GM12891 (cell line): ENCODE data around the gene PRADC1.

Experiments used
- DNase-seq: peaks from one replicate; pipeline ENCODE4 v3.0.0; 2011; ENCODE audit warnings: low spot score; ENCODE audit not compliant: insufficient read length
- FAIRE-seq: peaks from 2 replicates; lab custom pipeline; 2011; peaks lifted over from hg19 to GRCh38; lab: Jason Lieb, UNC
- PAX5 ChIP-seq: IDR thresholded peaks from 2 replicates; pipeline ENCODE4 v1.6.1; 2011; ENCODE audit warnings: low read length, moderate library complexity, mild to moderate bottlenecking; ENCODE audit not compliant: insufficient read depth, severe bottlenecking
- POLR2A ChIP-seq: IDR thresholded peaks from 2 replicates; pipeline ENCODE4 v1.6.1; 2011; ENCODE audit warnings: low read depth, low read length, control low read depth
- POLR2AphosphoS5 ChIP-seq: IDR thresholded peaks from 2 replicates; pipeline ENCODE4 v1.6.1; 2011; ENCODE audit warnings: low read depth, low read length, control low read depth
- POU2F2 ChIP-seq: IDR thresholded peaks from 2 replicates; pipeline ENCODE4 v1.6.1; 2011; ENCODE audit warnings: low read depth, mild to moderate bottlenecking, control low read depth, low read length, moderate library complexity
- SPI1 ChIP-seq: IDR thresholded peaks from 2 replicates; pipeline ENCODE4 v1.6.1; 2011; ENCODE audit warnings: low read depth, low read length, control low read depth
- TAF1 ChIP-seq: IDR thresholded peaks from 2 replicates; pipeline ENCODE4 v1.6.1; 2011; ENCODE audit warnings: low read depth, low read length, control low read depth

PRADC1 gene

GRCh38 chr2:73259704-73260337 is 26.8 kb upstream of the PRADC1 start:
- DNase-seq (no peak), FAIRE-seq (no peak)
- no peak for TF ChIP-seq TAF1
- no peak for TF ChIP-seq POLR2A
- no peak for TF ChIP-seq PAX5
- no peak for TF ChIP-seq SPI1
- no peak for TF ChIP-seq POU2F2
- no peak for TF ChIP-seq POLR2AphosphoS5

DNA sequence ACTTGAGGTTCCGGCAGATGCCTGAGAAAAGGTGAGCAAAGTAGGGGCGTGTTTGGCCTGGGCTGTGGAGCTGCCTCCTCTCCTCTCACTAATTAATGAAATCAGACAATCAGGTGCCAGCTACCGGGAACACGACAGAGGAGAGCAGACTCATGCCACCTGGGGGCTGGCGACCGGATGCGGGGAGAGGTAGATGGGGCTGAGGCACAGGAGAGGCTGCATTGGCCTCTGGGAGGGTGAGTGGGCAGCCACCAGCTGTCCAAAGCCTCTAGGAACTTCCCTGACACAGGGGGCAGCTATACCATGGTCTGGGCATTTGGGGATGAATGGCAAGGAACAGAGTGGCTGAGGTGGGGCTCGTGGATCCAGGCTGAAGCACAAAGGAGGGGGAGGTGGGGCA is 26.2 kb upstream of the PRADC1 start:
- DNase-seq (no peak), FAIRE-seq (no peak)
- TF ChIP-seq TAF1 (no peak), PAX5 (no peak), POLR2A (no peak), SPI1 (no peak), POU2F2 (no peak), POLR2AphosphoS5 (no peak)

DNA sequence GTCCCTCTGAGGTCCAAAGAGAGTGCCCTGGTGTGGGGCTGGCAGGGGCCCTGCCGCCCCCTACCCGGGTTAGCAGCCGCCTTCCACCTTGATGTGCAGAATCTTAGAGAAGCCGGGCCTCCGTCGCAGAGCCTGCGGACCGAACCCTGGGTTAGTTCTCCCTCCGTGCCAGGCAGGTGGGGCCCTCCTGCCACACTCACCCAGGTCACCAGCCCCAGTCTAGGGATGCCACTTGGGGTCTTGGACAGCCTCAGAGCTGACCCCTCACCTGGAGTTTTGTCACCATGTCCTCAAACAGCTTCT is 25.8 kb upstream of the PRADC1 start:
- no peak for FAIRE-seq
- no peak for TF ChIP-seq POLR2A
- TF ChIP-seq POU2F2 = no peak
- TF ChIP-seq TAF1 = no peak
- no peak for TF ChIP-seq SPI1
- TF ChIP-seq POLR2AphosphoS5 = no peak
- no peak for TF ChIP-seq PAX5
- no peak for DNase-seq

DNA sequence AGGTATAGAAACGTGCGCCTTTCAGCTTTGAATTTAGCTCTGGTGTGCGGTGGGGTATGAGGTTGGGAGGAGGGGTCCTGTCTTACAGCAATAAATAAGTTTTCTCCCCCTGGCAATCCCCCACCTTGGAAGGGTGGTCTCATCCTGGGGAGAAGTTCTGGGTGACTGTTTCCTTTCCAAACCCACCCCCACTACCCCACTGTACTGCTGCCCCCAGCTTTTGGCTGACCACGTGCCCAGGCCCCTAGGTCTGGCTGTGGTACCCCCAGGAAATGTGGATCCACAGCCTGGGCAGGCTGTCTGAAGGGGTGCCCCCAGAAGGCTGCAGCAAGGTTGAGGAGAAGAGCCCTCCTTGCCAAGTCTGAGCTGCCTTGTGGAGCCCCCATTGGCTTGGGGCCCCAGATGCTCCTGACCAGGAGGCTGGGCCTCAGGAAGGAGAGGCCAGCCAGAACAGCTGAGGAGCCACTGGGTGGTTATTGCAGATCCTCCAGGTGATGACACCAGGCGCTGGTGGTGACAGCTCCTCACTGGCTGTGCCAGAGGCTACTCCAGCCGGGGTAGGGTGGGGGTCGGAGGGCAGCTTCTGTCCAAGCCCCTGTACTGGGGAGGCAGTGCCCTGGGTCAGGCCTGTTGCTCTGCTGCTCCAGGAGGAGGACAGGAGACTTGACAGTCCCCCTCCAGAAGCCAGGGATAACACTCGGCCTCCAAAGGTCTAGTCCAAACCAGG is 25.3 kb upstream of the PRADC1 start:
- DNase-seq (no peak), FAIRE-seq (no peak)
- no peak for TF ChIP-seq POLR2A
- no peak for TF ChIP-seq PAX5
- no peak for TF ChIP-seq TAF1
- no peak for TF ChIP-seq POLR2AphosphoS5
- TF ChIP-seq SPI1 = no peak
- TF ChIP-seq POU2F2 = no peak

- FAIRE-seq = no peak
- DNase-seq = no peak
- TF ChIP-seq POU2F2 (no peak), POLR2A (no peak), POLR2AphosphoS5 (no peak), SPI1 (no peak), PAX5 (no peak), TAF1 (no peak)
Observed at GRCh38 chr2:73257425-73258125, 24.5 kb upstream of the PRADC1 start.

- no peak for DNase-seq
- no peak for FAIRE-seq
- TF ChIP-seq TAF1 = no peak
- no peak for TF ChIP-seq SPI1
- no peak for TF ChIP-seq PAX5
- no peak for TF ChIP-seq POU2F2
- TF ChIP-seq POLR2A = no peak
Observed at GRCh38 chr2:73257021-73257420, 24.0 kb upstream of the PRADC1 start.

- TF ChIP-seq POLR2AphosphoS5 = peak; percentile 5; the same call in 1 of the 2 replicates
- TF ChIP-seq TAF1 = no peak
- DNase-seq (no peak), FAIRE-seq (no peak)
Observed at GRCh38 chr2:73256618-73256922, 23.5 kb upstream of the PRADC1 start.

GRCh38 chr2:73255907-73256617 is 23.0 kb upstream of the PRADC1 start:
- TF ChIP-seq POLR2AphosphoS5 (no peak), POU2F2 (no peak), PAX5 (no peak), SPI1 (no peak), TAF1 (no peak), POLR2A (no peak)
- no peak for DNase-seq
- no peak for FAIRE-seq

- no peak for FAIRE-seq
- TF ChIP-seq SPI1 (no peak), PAX5 (no peak), POLR2AphosphoS5 (peak; percentile 85), POLR2A (no peak; the same call in 1 of the 2 replicates), POU2F2 (0 out of 2 replicates have a peak, but pooled peaks have one; percentile 33), TAF1 (no peak)
- no peak for DNase-seq
Observed at GRCh38 chr2:73255007-73255644, 22.1 kb upstream of the PRADC1 start.
